ENCODE measurements around the gene MAP3K12. TPM values are rescaled to one million over a fixed set of nuclear protein-coding genes. Genes with fewer than 3 reads are reported as not detected.

MAP3K12 gene
- total RNA-seq, 1 donor from 2014 or later: 3.9 TPM

GRCh38 chr12:53480491-53481442, 18.5 kb downstream of the MAP3K12 start:
- DNase-seq (ENCODE audit: low read depth) (no peak), FAIRE-seq (no peak)
- H3K36me3 ChIP-seq (ENCODE audit: control insufficient read depth, insufficient read depth, low read length): peaks cover 30% of the 10 kb centered on the region
- no peak overlapping the region for H3K4me3 ChIP-seq (ENCODE audit: low read depth, low read length)
- no peaks in the 10 kb centered on the region for H3K27me3 ChIP-seq (ENCODE audit: control insufficient read depth, insufficient read depth, low read length)
- no peak for TF ChIP-seq CTCF (IDR thresholded peaks at IDR 0.05; ENCODE audit: insufficient read depth, low read length, severe bottlenecking)

GRCh38 chr12:53479331-53479730, 19.9 kb downstream of the MAP3K12 start:
- peaks cover 37% of the 10 kb centered on the region for H3K36me3 ChIP-seq (ENCODE audit: control insufficient read depth, insufficient read depth, low read length)

GRCh38 chr12:53478865-53479264, 20.4 kb downstream of the MAP3K12 start:
- no peak overlapping the region for H3K4me3 ChIP-seq (ENCODE audit: low read depth, low read length)
- peaks cover 37% of the 10 kb centered on the region for H3K36me3 ChIP-seq (ENCODE audit: control insufficient read depth, insufficient read depth, low read length)
- no peak for DNase-seq (ENCODE audit: low read depth)
- no peak for TF ChIP-seq CTCF (IDR thresholded peaks at IDR 0.05; ENCODE audit: insufficient read depth, low read length, severe bottlenecking)
- no peak for FAIRE-seq
- no peaks in the 10 kb centered on the region for H3K27me3 ChIP-seq (ENCODE audit: control insufficient read depth, insufficient read depth, low read length)

More at GRCh38 chr12:53479331-53479730, 19.9 kb downstream of the MAP3K12 start:
- H3K4me3 ChIP-seq (ENCODE audit: low read depth, low read length): no peak overlapping the region
- TF ChIP-seq CTCF (IDR thresholded peaks at IDR 0.05; ENCODE audit: insufficient read depth, low read length, severe bottlenecking): no peak
- no peak for DNase-seq (ENCODE audit: low read depth)
- H3K27me3 ChIP-seq (ENCODE audit: control insufficient read depth, insufficient read depth, low read length): no peaks in the 10 kb centered on the region
- no peak for FAIRE-seq

DNA sequence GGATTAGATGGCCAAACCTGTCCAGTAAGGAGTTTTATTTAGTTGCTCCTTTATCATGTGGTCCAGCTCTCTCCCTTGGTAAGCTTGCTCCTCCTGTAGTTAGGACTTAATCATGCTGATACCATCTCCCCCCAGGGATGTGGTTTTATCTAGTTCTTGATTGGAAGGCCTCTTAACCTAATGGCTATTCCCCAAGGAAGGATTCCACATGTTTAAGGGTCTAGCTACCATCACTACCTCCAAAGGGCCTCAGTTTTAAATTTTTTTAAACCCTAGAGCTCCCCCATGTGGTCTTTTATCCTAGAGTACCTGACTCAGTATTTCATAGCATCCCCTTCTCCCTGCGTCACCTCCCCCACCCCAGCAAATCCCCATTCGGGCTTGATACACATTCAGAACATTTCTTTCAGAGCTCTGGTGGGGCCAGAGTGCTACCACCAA, 22.5 kb downstream of the MAP3K12 start:
- no peak for FAIRE-seq

GRCh38 chr12:53474819-53475218, 24.4 kb downstream of the MAP3K12 start:
- FAIRE-seq (no peak), DNase-seq (ENCODE audit: low read depth) (no peak)
- H3K27me3 ChIP-seq (ENCODE audit: control insufficient read depth, insufficient read depth, low read length): no peaks in the 10 kb centered on the region
- TF ChIP-seq CTCF (IDR thresholded peaks at IDR 0.05; ENCODE audit: insufficient read depth, low read length, severe bottlenecking): no peak
- H3K4me3 ChIP-seq (ENCODE audit: low read depth, low read length): no peak overlapping the region
- peaks cover 40% of the 10 kb centered on the region for H3K36me3 ChIP-seq (ENCODE audit: control insufficient read depth, insufficient read depth, low read length)

More for the DNA sequence above, 22.5 kb downstream of the MAP3K12 start:
- peak; percentile 20 for TF ChIP-seq CTCF (IDR thresholded peaks at IDR 0.05; ENCODE audit: insufficient read depth, low read length, severe bottlenecking)
- Histone ChIP-seq H3K27me3 (ENCODE audit: control insufficient read depth, insufficient read depth, low read length) (no peaks in the 10 kb centered on the region), H3K36me3 (ENCODE audit: control insufficient read depth, insufficient read depth, low read length) (peaks cover 41% of the 10 kb centered on the region), H3K4me3 (ENCODE audit: low read depth, low read length) (no peak overlapping the region)
- DNase-seq (ENCODE audit: low read depth): no peak
